ENCODE measurements around the gene IFFO2.

DNA sequence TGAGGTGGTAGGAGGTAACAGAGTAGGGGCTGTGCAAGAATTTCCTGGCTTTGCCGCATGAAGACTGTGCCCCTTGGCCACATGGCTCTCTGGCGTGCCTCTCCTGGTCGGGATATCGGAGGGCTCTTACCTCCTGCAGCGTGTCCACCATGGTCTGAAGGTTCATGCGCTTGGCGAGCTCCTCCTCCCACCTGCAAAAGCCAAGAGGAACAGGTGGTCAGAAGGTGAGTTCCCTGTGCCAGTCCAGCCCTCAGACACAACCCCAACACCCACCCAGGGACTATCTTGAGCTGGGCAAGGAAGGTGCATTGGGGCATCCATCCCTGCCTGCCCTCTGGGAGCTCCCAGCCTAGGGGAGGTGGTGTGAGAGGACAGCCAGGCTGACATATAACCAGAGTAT, 35.5 kb downstream of the IFFO2 start:
- TF ChIP-seq, protein P1, sequence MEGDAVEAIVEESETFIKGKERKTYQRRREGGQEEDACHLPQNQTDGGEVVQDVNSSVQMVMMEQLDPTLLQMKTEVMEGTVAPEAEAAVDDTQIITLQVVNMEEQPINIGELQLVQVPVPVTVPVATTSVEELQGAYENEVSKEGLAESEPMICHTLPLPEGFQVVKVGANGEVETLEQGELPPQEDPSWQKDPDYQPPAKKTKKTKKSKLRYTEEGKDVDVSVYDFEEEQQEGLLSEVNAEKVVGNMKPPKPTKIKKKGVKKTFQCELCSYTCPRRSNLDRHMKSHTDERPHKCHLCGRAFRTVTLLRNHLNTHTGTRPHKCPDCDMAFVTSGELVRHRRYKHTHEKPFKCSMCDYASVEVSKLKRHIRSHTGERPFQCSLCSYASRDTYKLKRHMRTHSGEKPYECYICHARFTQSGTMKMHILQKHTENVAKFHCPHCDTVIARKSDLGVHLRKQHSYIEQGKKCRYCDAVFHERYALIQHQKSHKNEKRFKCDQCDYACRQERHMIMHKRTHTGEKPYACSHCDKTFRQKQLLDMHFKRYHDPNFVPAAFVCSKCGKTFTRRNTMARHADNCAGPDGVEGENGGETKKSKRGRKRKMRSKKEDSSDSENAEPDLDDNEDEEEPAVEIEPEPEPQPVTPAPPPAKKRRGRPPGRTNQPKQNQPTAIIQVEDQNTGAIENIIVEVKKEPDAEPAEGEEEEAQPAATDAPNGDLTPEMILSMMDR (conservative IDR thresholded peaks at IDR 0.05) = no peak
- TF ChIP-seq EZH2 (IDR thresholded peaks at IDR 0.05; ENCODE audit: low read depth) = no peak

Measured in PC-9 (cell line).